ENCODE results near the gene AQP12A. TPM values are rescaled to one million over a fixed set of nuclear protein-coding genes. Genes with fewer than 3 reads are reported as not detected.

Gene AQP12A
- total and polyA plus RNA-seq, 7 donors: 3.0 to 7.4 TPM; not detected in 5

DNA sequence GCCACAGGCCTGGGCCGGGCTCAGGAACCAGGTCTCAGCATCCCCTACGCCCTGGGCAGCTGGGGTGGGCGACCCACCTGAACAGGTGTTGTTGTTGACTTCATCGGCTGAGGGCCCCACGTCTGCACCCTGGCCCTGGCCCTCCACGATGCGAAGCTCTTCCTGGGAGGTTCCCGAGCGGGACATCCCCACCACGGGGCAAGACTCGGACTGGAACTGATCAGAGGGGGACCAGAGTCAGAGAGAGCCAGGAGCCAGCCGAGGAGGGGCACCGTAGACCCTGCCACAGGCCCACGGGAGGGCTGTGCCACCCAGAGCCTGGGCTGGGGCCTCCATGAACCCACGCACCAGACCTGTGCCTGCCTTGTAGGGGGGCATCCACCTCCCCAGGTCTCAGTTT, 54.3 kb downstream of the AQP12A start:
- Histone ChIP-seq H3K27ac (no peak overlapping the region), H3K4me3 (no peak overlapping the region), H3K4me1 (no peaks in the 10 kb centered on the region), H3K36me3 (no peaks in the 10 kb centered on the region), H3K27me3 (no peaks in the 10 kb centered on the region), H3K9me3 (no peaks in the 10 kb centered on the region)
- intact Hi-C loops (cut with DNase I): no loop called here
- TF ChIP-seq EP300 (IDR thresholded peaks at IDR 0.05) (no peak), POLR2A (IDR thresholded peaks at IDR 0.05) (no peak)
- DNase-seq: no peak
- WGBS, 2 donors: 82 to 90% methylated on average over 15 of the region's 15 CpGs

DNA sequence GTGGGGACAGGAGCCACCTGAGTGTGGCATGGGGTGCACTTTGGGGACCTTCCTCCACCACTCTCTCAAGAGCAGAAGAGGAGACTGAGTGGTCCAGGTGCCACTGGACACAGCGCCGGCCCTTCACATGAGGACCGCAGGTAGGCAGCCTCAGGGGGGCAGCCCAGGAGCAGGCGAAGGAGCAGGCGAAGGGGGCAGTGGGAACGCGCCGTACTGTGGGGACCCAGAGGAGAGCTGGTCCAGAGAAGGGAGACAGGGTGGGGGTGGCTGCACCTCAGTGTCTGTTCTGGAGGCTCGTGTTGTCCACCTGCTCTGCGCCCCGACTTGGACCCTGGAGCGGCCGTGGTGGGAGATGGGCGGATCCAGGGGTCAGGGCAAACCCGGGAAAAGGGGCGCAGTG, 55.0 kb downstream of the AQP12A start:
- intact Hi-C loops (cut with DNase I): no loop called here

DNA sequence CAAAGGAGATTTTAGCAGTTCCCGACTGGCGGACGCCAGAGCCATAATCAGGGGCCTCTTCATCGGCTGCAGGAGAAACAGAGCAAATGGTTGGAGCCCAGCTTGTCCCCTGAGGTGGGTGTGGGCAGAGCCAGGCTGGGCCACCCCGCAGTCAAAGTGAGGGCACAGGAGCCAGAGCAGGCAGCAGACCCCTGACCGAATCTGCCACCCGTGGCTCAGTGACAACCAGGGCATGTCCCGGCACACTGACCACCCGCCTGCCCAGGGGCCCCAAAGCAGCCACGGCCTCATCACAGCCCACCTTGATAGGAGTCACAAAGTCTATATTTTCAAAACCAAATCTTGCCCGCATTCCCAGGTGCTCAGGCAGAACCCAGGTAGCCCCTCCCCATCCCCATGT, 55.6 kb downstream of the AQP12A start:
- H3K9me3 ChIP-seq: no peaks in the 10 kb centered on the region
- TF ChIP-seq POLR2AphosphoS5 (IDR thresholded peaks at IDR 0.05) (no peak), POLR2A (IDR thresholded peaks at IDR 0.05) (no peak), EP300 (IDR thresholded peaks at IDR 0.05) (no peak)
- TF ChIP-seq, protein P1, sequence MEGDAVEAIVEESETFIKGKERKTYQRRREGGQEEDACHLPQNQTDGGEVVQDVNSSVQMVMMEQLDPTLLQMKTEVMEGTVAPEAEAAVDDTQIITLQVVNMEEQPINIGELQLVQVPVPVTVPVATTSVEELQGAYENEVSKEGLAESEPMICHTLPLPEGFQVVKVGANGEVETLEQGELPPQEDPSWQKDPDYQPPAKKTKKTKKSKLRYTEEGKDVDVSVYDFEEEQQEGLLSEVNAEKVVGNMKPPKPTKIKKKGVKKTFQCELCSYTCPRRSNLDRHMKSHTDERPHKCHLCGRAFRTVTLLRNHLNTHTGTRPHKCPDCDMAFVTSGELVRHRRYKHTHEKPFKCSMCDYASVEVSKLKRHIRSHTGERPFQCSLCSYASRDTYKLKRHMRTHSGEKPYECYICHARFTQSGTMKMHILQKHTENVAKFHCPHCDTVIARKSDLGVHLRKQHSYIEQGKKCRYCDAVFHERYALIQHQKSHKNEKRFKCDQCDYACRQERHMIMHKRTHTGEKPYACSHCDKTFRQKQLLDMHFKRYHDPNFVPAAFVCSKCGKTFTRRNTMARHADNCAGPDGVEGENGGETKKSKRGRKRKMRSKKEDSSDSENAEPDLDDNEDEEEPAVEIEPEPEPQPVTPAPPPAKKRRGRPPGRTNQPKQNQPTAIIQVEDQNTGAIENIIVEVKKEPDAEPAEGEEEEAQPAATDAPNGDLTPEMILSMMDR (IDR thresholded peaks at IDR 0.05): no peak
- DNase-seq: no peak
- intact Hi-C loops (cut with DNase I): no loop called here
- no peaks in the 10 kb centered on the region for H3K4me1 ChIP-seq
- H3K4me3 ChIP-seq: no peak overlapping the region
- no peak overlapping the region for H3K27ac ChIP-seq
- WGBS, 2 donors: 88 to 92% methylated on average over 11 of the region's 11 CpGs
- H3K27me3 ChIP-seq: no peaks in the 10 kb centered on the region
- H3K36me3 ChIP-seq: no peaks in the 10 kb centered on the region

More for the DNA sequence above, 55.0 kb downstream of the AQP12A start:
- no peak overlapping the region for H3K27ac ChIP-seq
- H3K9me3 ChIP-seq: no peaks in the 10 kb centered on the region
- TF ChIP-seq POLR2A (IDR thresholded peaks at IDR 0.05) (no peak), EP300 (IDR thresholded peaks at IDR 0.05) (no peak), POLR2AphosphoS5 (IDR thresholded peaks at IDR 0.05) (no peak)
- TF ChIP-seq, protein P1 (IDR thresholded peaks at IDR 0.05): no peak
- DNase-seq: no peak
- H3K36me3 ChIP-seq: no peaks in the 10 kb centered on the region
- H3K27me3 ChIP-seq: no peaks in the 10 kb centered on the region
- 94% methylated on average over 16 of the region's 16 CpGs for WGBS, 2 donors
- no peak overlapping the region for H3K4me3 ChIP-seq
- no peaks in the 10 kb centered on the region for H3K4me1 ChIP-seq

Small RNA genes within 50 kb of the gene (small RNA-seq; reads per million reads assigned to genes)
- 0 reads per million in 3 donors for gene AC011298.3

Other genes with a start within 250 kb of the AQP12A start
- gene ANKMY1, start 133.9 kb upstream of the AQP12A start, total RNA-seq: 10 to 100 TPM in 2 of 4 donors, 1 to 10 TPM in 2; 6.7 to 14.0 (median 9.6) TPM
- 1 to 10 TPM; 3.6 to 9.4 (median 3.9) TPM for gene ANKMY1, start 133.9 kb upstream of the AQP12A start, polyA plus RNA-seq
- 10 to 100 TPM in 1 of 4 donors, 1 to 10 TPM in 3; 4.6 to 10.2 (median 7.6) TPM for gene DUSP28, start 131.5 kb upstream of the AQP12A start, total RNA-seq
- gene DUSP28, start 131.5 kb upstream of the AQP12A start, polyA plus RNA-seq: 1 to 10 TPM; 5.0 to 5.4 (median 5.1) TPM
- gene RNPEPL1, start 123.4 kb upstream of the AQP12A start, total RNA-seq: 10 to 100 TPM; 23.1 to 87.8 (median 28.4) TPM
- gene RNPEPL1, start 123.4 kb upstream of the AQP12A start, polyA plus RNA-seq: 100 to 1,000 TPM in 2 of 3 donors, 10 to 100 TPM in 1; 64.3 to 136 (median 102) TPM
- 10 to 100 TPM; 10.5 to 27.7 (median 16.3) TPM for gene CAPN10, start 105.1 kb upstream of the AQP12A start, total RNA-seq
- gene CAPN10, start 105.1 kb upstream of the AQP12A start, polyA plus RNA-seq: 10 to 100 TPM; 11.4 to 33.0 (median 16.4) TPM
- gene GPR35, start 66.4 kb upstream of the AQP12A start, total RNA-seq: 1 to 10 TPM; 1.3 to 7.8 (median 3.5) TPM
- 10 to 100 TPM; 28.2 to 76.6 (median 33.0) TPM for gene GPR35, start 66.4 kb upstream of the AQP12A start, polyA plus RNA-seq
- gene AQP12B, start 9.0 kb upstream of the AQP12A start, total RNA-seq: not detected
- gene AQP12B, start 9.0 kb upstream of the AQP12A start, polyA plus RNA-seq: 1 to 10 TPM in 2 of 3 donors, not detected in 1; 1.2 to 5.5 TPM
- gene KIF1A, start 128.4 kb downstream of the AQP12A start, total RNA-seq: 1 to 10 TPM; 1.3 to 9.7 (median 7.6) TPM
- 1 to 10 TPM in 1 of 3 donors, under 1 TPM in 2; under 0.01 to 4.4 (median under 0.01) TPM for gene KIF1A, start 128.4 kb downstream of the AQP12A start, polyA plus RNA-seq
- not detected for gene AGXT, start 177.0 kb downstream of the AQP12A start, total RNA-seq
- 1 to 10 TPM in 2 of 3 donors, under 1 TPM in 1; 0.60 to 2.4 (median 1.6) TPM for gene AGXT, start 177.0 kb downstream of the AQP12A start, polyA plus RNA-seq
- gene MAB21L4, start 204.3 kb downstream of the AQP12A start, total RNA-seq: not detected
- 10 to 100 TPM in 1 of 3 donors, 1 to 10 TPM in 2; 1.2 to 17.6 (median 1.7) TPM for gene MAB21L4, start 204.3 kb downstream of the AQP12A start, polyA plus RNA-seq
- not detected for gene CROCC2, start 214.5 kb downstream of the AQP12A start, total RNA-seq
- gene CROCC2, start 214.5 kb downstream of the AQP12A start, polyA plus RNA-seq: under 1 TPM in 2 of 3 donors, not detected in 1; under 0.01 to 0.09 TPM

Measured in sigmoid colon (tissue), 7 donors.